HCT116 (cell line): ENCODE results near the gene CIZ1. TPM values are rescaled to one million over a fixed set of nuclear protein-coding genes. Genes with fewer than 3 reads are reported as not detected.

Source experiments
- ATAC-seq: fragments of 200-7000 bp; cut with Tn5 transposase; 2 replicates; pipeline ENCODE4 v1.9.1; 2020; ENCODE audit warnings: mild to moderate bottlenecking, moderate library complexity
- BruUV-seq: library from RNA; stranded (reverse); fragments of 400-500 nt; replicated peaks from 2 replicates; lab custom pipeline; 2021; lab: Mats Ljungman, UMichigan
- CTCF ChIA-PET: fragments of 300-600 bp; sonication (Branson Sonifier 250); formaldehyde crosslinking; loops from one replicate; lab custom pipeline; 2021; ENCODE audit warnings: antibody characterized with exemption; lab: Charles Lee
- POLR2A ChIA-PET: fragments of 300-600, 350-600 bp; sonication (Branson Sonifier 250); formaldehyde crosslinking; loops from one replicate; lab custom pipeline; 2021; ENCODE audit warnings: antibody characterized with exemption; lab: Charles Lee
- RAD21 ChIA-PET, 2 experiments: fragments of 300-600 bp; sonication (Branson Sonifier 250); formaldehyde crosslinking; loops; one replicate each; lab custom pipeline; 2023; ENCODE audit warnings: low total read pairs in 2 of 2; ENCODE audit not compliant: uncharacterized antibody in 2 of 2, unreplicated experiment in 2 of 2, low non-redundant PET in 1 of 2; lab: Charles Lee
- DNase-seq: peaks from one replicate; pipeline ENCODE4 v3.0.0-alpha.2; 2010; ENCODE audit warnings: low read depth, low spot score
- H2AFZ ChIP-seq: fragments of 200-600 bp; shearing (Covaris generic), sonication (generic); 2 replicates; pipeline ENCODE4 v1.6.1; 2017; ENCODE audit warnings: low read depth, mixed run types, mixed read lengths, antibody characterized with exemption, low read length; ENCODE audit not compliant: poor library complexity, severe bottlenecking
- H3K27ac ChIP-seq: 2 replicates; pipeline ENCODE4 v1.5.1; 2012; ENCODE audit warnings: low read depth, low read length
- H3K27me3 ChIP-seq: fragments of 200-600 bp; sonication (generic); 2 replicates; pipeline ENCODE4 v1.6.1; 2016; ENCODE audit warnings: mixed run types, low read length, mixed read lengths; ENCODE audit not compliant: insufficient read depth
- H3K36me3 ChIP-seq, 2 experiments: fragments of 200-500 bp in 1 of 2; fragments of 200-600 bp in 1 of 2; sonication (Bioruptor generic) in 1 of 2; sonication (generic) in 1 of 2; 2 replicates each; pipeline versions ENCODE4 v1.5.1 to v1.6.1; 2014 to 2016; ENCODE audit warnings: low read length in 2 of 2, inconsistent platforms in 1 of 2, mixed read lengths in 1 of 2, mixed run types in 1 of 2; ENCODE audit not compliant: insufficient read depth in 2 of 2, control insufficient read depth in 1 of 2
- H3K4me1 ChIP-seq, 2 experiments: fragments of 200-600 bp in 1 of 2; sonication (generic) in 1 of 2; 2 replicates each; pipeline versions ENCODE4 v1.5.1 to v1.6.1; 2012 to 2017; ENCODE audit warnings: low read length in 2 of 2, inconsistent platforms in 1 of 2, mild to moderate bottlenecking in 1 of 2, mixed read lengths in 1 of 2, mixed run types in 1 of 2, moderate library complexity in 1 of 2; ENCODE audit not compliant: insufficient read depth in 2 of 2, control insufficient read depth in 1 of 2
- H3K4me2 ChIP-seq: fragments of 200-600 bp; sonication (generic); 2 replicates; pipeline ENCODE4 v1.6.1; 2017; ENCODE audit warnings: mixed run types, low read length, mixed read lengths
- H3K4me3 ChIP-seq, 2 experiments: fragments of 200-600 bp in 1 of 2; sonication (generic) in 1 of 2; replicated peaks in 1 of 2; 2 replicates each; pipeline ENCODE4 v1.5.1; 2011 to 2016; ENCODE audit warnings: low read length in 2 of 2, control low read depth in 1 of 2, low read depth in 1 of 2, mild to moderate bottlenecking in 1 of 2, mixed read lengths in 1 of 2, mixed run types in 1 of 2
- H3K79me2 ChIP-seq: fragments of 200-600 bp; sonication (generic); 2 replicates; pipeline ENCODE4 v1.6.1; 2017; ENCODE audit warnings: mild to moderate bottlenecking, mixed run types, low read length, moderate library complexity, mixed read lengths; ENCODE audit not compliant: insufficient read depth
- H3K9ac ChIP-seq: fragments of 200-600 bp; sonication (generic); 2 replicates; pipeline ENCODE4 v1.6.1; 2016; ENCODE audit warnings: low read length, mixed read lengths
- H3K9me2 ChIP-seq: fragments of 200-600 bp; sonication (generic), shearing (Covaris generic); 2 replicates; pipeline ENCODE4 v1.6.1; 2017; ENCODE audit warnings: mixed run types, mild to moderate bottlenecking, moderate library complexity; ENCODE audit not compliant: insufficient read depth
- H3K9me3 ChIP-seq, 2 experiments: fragments of 200-500 bp in 1 of 2; fragments of 200-600 bp in 1 of 2; sonication (Bioruptor generic) in 1 of 2; sonication (generic) in 1 of 2; 2 replicates each; pipeline ENCODE4 v1.6.1; 2014 to 2017; ENCODE audit warnings: low read length in 2 of 2, mixed read lengths in 2 of 2, inconsistent platforms in 1 of 2, low read depth in 1 of 2, mild to moderate bottlenecking in 1 of 2, mixed run types in 1 of 2, moderate library complexity in 1 of 2; ENCODE audit not compliant: control insufficient read depth in 1 of 2, insufficient read depth in 1 of 2
- H4K20me1 ChIP-seq: fragments of 200-600 bp; sonication (generic), shearing (Covaris generic); 2 replicates; pipeline ENCODE4 v1.6.1; 2017; ENCODE audit warnings: mixed run types, mild to moderate bottlenecking, moderate library complexity; ENCODE audit not compliant: insufficient read depth
- CTCF ChIP-seq, 3 experiments: fragments of 200-600 bp in 1 of 3; sonication (generic) in 1 of 3; IDR thresholded peaks in 2 of 3; conservative IDR thresholded peaks in 1 of 3; 2 replicates each; pipeline ENCODE4 v1.5.1; 2012 to 2017; ENCODE audit warnings: low read depth in 2 of 3, low read length in 2 of 3, antibody characterized with exemption in 1 of 3, borderline replicate concordance in 1 of 3, control low read depth in 1 of 3, mild to moderate bottlenecking in 1 of 3, mixed read lengths in 1 of 3, mixed run types in 1 of 3, moderate library complexity in 1 of 3; ENCODE audit not compliant: insufficient read depth in 1 of 3
- EZH2phosphoT487 ChIP-seq: fragments of 200-600 bp; IDR thresholded peaks from 2 replicates; pipeline ENCODE4 v1.6.1; 2018; ENCODE audit warnings: antibody characterized with exemption, borderline replicate concordance
- POLR2AphosphoS5 ChIP-seq: IDR thresholded peaks from 2 replicates; pipeline ENCODE4 v1.6.1; 2011; ENCODE audit warnings: mild to moderate bottlenecking, low read depth, low read length, moderate library complexity
- RAD21 ChIP-seq: IDR thresholded peaks from 2 replicates; pipeline ENCODE4 v1.6.1; 2012; ENCODE audit warnings: low read depth, mild to moderate bottlenecking
- TCF7L2 ChIP-seq: IDR thresholded peaks from 2 replicates; pipeline ENCODE4 v1.7.0; 2011; ENCODE audit warnings: borderline replicate concordance, inconsistent platforms; ENCODE audit not compliant: insufficient read depth, insufficient read length; ENCODE audit errors: extremely low read depth
- ZNF274 ChIP-seq: fragments of 200-500 bp; sonication (Bioruptor generic); IDR thresholded peaks from 2 replicates; pipeline ENCODE4 v1.6.1; 2014; ENCODE audit warnings: mild to moderate bottlenecking, low read depth, low read length, inconsistent platforms
- intact Hi-C: fragments of 100-400 bp; cut with micrococcal nuclease; formaldehyde crosslinking; loops from 2 replicates; pipeline ENCODE4 v1.10.0; 2022
- total RNA-seq: library from RNA; stranded (reverse); gene quantifications from one replicate; pipeline ENCODE4 v1.2.1, GENCODE V29; 2021; ENCODE audit not compliant: unreplicated experiment

Gene CIZ1
- total RNA-seq, 1 experiment from 2014 or later: 144 TPM

GRCh38 chr9:128161215-128161902 is 30.0 kb downstream of the CIZ1 start:
- intact Hi-C loops: no loop called here
- ChIA-PET RAD21 (no interaction called here), POLR2A (interaction anchor here (0.7 kb wide), 2 partner anchors 10 to 904 kb away, joined by 3 read pairs; no protein-coding TSS in a partner anchor), CTCF (no interaction called here)
- Histone ChIP-seq H3K4me2 (peak overlapping the region; percentile 96), H3K9me2 (no peaks in the 10 kb centered on the region), H2AFZ (no peak overlapping the region), H4K20me1 (no peaks in the 10 kb centered on the region), H3K9me3 (no peaks in the 10 kb centered on the region), H3K27ac (no peak overlapping the region), H3K27me3 (no peaks in the 10 kb centered on the region), H3K9ac (peak overlapping the region; percentile 96), H3K36me3 (peaks cover 3 to 7% of the 10 kb centered on the region in 2 experiments; a peak in 3 of 4 replicates), H3K4me1 (peaks cover 0 to 17% of the 10 kb centered on the region in 2 experiments; a peak in 2 of 4 replicates), H3K4me3 (peak overlapping the region; percentile 91 to 99), H3K79me2 (peaks cover 13% of the 10 kb centered on the region)
- ATAC-seq (no peak), DNase-seq (no peak)
- no TSS peak for BruUV-seq
- TF ChIP-seq POLR2AphosphoS5: no peak
- no peak for TF ChIP-seq CTCF (IDR thresholded peaks at IDR 0.05 in 2 of 3, conservative IDR thresholded peaks at IDR 0.05 in 1 of 3; ENCODE audit: borderline replicate concordance in 1 of 3, insufficient read depth in 1 of 3, low read depth in 2 of 3, low read length in 2 of 3)
- no peak for TF ChIP-seq TCF7L2
- no peak for TF ChIP-seq RAD21

DNA sequence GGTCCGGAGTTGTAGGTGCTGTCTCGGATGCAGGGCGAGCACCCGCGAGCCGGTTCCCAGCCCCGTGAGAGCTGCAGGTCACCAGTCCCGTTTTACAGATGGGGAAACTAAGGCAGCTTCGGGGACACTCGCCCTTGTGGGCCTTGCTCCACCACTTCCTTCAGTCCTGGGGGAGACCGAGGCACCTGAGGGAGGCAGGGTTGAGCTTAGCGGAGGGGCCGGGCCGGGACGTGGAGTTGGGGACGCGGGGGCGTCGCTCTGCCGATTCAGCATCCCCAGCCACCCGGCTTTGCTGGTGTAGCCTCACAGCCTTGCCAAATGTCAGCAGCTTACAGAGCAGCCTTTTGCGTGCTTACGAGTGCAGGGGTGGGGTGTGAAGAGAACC is 30.8 kb downstream of the CIZ1 start:
- peak overlapping the region; percentile 91 to 99 for H3K4me3 ChIP-seq
- H3K9me2 ChIP-seq: no peaks in the 10 kb centered on the region
- no peak for TF ChIP-seq EZH2phosphoT487
- TF ChIP-seq ZNF274: no peak
- DNase-seq: no peak
- intact Hi-C loops: no loop called here
- peak; percentile 0; the same call in 1 of the 2 replicates for ATAC-seq
- no peaks in the 10 kb centered on the region for H3K27me3 ChIP-seq
- no peaks in the 10 kb centered on the region for H4K20me1 ChIP-seq
- peaks cover 0 to 4% of the 10 kb centered on the region in 2 experiments; a peak in 1 of 4 replicates for H3K36me3 ChIP-seq
- ChIA-PET CTCF (interaction anchor here (0.6 to 4.0 kb wide), 3 partner anchors 10 to 261 kb away, joined by 3 to 19 read pairs (median 6); no protein-coding TSS in a partner anchor), POLR2A (interaction anchor here (0.7 to 1.8 kb wide), 7 partner anchors 9 to 39 kb away, joined by 3 to 7 read pairs (median 5); no protein-coding TSS in a partner anchor), RAD21 (no interaction called here)
- H3K27ac ChIP-seq: peak overlapping the region; percentile 74
- peak overlapping the region; percentile 96 for H3K9ac ChIP-seq
- no peaks in the 10 kb centered on the region for H3K9me3 ChIP-seq
- H3K79me2 ChIP-seq: peaks cover 13% of the 10 kb centered on the region
- H3K4me2 ChIP-seq: peak overlapping the region; percentile 96
- peaks cover 0 to 17% of the 10 kb centered on the region in 2 experiments; a peak in 2 of 4 replicates for H3K4me1 ChIP-seq
- H2AFZ ChIP-seq: no peak overlapping the region
- TSS peak; percentile 75 for BruUV-seq
